Measurements from ENCODE around the gene CNGB1.
A peak's percentile ranks its signal among the peaks of the same experiment; 100 is the strongest.
"Not testable (repeated sequence)": the region's sequence is repeated elsewhere in the genome, so short reads cannot be mapped to it uniquely, and the experiment has no call there.

CNGB1 gene

GRCh38 chr16:57865746-57866528 lies 105.0 kb downstream of the CNGB1 start:
- DNase-seq = no peak

DNA sequence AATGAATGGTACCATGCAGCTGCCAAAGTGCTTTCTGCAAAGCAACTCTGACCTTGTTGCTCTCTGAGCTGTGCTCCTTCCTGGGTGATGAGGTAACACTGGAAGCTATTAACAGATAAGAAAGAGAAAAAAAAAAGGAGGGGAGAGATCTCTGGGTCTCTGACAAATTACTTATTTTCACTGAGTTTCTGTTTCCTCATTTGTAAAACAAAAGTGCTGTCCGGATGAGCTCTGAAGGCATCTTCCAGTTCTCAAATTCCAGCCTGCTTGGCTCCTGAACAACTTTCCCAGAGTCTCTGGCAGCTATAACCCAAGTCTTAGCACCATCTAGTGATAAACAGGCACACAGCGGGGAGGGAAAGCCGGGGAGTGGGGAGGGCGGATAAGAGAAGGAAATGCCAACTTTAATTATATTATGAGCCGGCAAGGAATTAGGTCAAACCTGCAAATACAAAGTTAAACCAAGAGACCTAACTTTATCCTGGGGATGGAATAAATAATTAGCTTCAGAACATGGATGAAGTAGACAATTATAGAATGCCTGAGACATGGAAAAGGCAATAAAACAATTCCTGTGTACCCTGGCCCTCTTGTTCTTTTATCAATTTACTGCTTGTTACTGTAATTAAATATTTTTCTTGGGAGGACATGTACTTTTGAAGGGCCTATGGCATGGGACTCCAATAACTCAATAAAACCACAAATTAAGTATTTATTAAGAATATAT lies 107.3 kb downstream of the CNGB1 start:
- peak in 43 of 56 donors; percentile 5 to 78 (median 35) for DNase-seq

DNA sequence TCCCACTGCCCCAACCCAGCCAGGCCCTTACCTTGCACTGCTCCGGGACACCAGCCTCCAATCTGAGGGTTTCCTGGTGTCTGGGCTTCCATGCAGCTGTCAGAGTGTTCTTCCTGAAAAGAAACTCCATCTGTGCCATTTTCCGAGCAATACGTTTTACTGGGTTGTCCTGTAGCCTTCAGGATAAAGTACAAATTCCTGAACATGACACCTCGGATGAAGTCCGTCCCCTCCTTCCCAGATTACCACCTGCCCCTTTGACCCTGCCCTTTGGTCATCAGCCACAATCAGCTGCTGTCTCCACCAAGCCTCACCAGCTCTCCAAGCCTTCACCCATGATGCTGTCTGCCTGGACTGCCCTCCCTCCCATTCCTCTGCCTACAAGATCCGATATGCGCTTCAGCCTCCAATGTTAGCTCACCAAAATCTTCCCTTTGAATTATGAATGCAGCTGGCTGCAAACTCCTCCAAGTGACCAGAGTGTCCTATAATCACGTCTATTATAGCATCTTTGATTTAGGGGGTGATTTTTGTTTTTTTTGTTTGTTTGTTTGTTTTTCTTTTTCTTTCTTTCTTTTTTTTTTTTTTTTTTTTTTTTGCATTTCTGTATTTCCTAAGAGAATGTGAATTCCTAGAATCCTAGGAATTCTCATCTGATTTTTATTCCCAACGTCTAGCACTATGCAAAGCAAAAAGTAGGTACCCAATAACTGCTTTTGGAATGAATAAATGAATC lies 108.1 kb downstream of the CNGB1 start:
- no peak for DNase-seq

DNA sequence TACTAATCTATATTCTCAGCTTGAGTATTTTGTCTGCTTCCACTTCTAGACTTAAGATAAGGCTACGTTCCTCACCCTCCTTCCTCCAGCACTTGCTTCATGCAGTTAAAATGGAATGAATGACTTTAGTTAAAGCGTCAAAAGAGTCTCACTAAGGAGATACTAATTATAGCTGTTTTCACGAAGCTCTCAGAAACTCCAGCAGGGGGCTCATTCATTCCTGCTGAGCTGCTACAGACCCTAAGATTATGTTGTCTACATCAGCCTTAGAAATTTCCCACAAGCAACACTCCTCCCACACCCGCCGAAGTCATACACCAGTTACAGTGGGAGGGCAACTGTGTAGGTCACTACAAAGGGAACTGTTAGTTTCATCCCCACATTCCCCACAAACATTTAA lies 111.6 kb downstream of the CNGB1 start:
- peak in 1 of 56 donors; percentile 2 for DNase-seq

GRCh38 chr16:57858635-57859034 lies 112.3 kb downstream of the CNGB1 start:
- no peak for DNase-seq

GRCh38 chr16:57857991-57858390 lies 112.9 kb downstream of the CNGB1 start:
- DNase-seq = not testable (repeated sequence)

DNA sequence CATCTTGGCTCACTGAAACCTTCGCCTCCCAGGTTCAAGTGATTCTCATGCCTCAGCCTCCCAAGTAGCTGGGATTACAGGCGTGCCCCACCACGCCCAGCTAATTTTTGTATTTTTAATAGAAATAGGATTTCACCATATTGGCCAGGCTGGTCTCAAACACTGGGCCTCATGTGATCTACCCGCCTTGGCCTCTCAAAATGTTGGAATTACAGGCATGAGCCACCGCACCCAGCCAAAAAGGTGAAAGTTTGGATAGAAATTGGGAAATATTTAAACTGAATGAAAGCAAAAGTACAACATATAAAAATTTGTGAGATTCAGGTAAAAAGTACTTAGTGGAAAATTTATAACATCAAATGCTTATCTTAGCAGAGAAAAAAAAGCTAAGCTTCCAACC lies 115.7 kb downstream of the CNGB1 start:
- DNase-seq = no peak

GRCh38 chr16:57852189-57852588 lies 118.7 kb downstream of the CNGB1 start:
- no peak for DNase-seq

GRCh38 chr16:57848181-57848580 lies 122.7 kb downstream of the CNGB1 start:
- DNase-seq = no peak

DNA sequence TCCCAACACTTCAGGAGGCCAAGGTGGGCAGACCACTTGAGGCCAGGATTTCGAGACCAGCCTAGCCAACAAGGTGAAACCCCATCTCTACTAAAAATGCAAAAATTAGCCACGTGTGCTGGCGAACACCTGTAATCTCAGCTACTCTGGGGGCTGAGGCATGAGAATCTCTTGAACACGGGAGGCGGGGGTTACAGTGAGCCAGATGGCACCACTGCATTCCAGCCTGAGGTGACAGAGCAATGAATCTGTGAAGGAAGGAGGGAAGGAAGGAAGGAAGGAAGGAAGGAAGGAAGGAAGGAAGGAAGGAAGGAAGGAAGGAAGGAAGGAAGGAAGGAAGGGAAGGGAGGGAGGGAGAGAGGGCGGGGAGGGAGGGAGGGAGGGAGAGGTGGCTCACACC lies 124.0 kb downstream of the CNGB1 start:
- DNase-seq = not testable (repeated sequence)

GRCh38 chr16:57846078-57846697 lies 124.7 kb downstream of the CNGB1 start:
- DNase-seq = no peak

DNA sequence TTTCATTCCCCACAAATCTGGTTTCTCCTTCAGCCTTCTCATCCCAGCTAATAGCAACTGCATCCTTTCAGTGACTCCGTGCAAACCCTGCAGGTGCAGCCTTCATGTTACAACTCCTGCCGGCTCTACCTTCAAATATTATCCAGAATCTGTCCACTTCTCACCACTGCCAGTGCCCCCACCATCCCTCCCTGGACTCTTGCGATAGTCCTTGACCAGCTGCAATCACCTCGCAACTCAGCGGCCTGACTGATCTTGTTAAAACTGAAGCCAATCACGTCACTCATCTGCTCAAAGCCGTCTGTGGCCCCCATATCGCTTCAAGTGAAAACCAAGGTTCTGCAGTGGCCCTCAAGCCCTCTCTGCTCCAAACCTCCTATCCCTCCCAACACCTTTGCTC lies 125.8 kb downstream of the CNGB1 start:
- no peak for DNase-seq

- peak in 1 of 56 donors; percentile 8 for DNase-seq
Measured at GRCh38 chr16:57844416-57845030, 126.4 kb downstream of the CNGB1 start.

- no peak for DNase-seq
Measured at GRCh38 chr16:57843400-57843799, 127.5 kb downstream of the CNGB1 start.

- no peak for DNase-seq
Measured at GRCh38 chr16:57842601-57843000, 128.3 kb downstream of the CNGB1 start.

GRCh38 chr16:57840833-57841232 lies 130.1 kb downstream of the CNGB1 start:
- DNase-seq = no peak

- DNase-seq = peak in 14 of 56 donors; percentile 4 to 31 (median 16)
Measured at GRCh38 chr16:57838161-57838560, 132.8 kb downstream of the CNGB1 start.

DNA sequence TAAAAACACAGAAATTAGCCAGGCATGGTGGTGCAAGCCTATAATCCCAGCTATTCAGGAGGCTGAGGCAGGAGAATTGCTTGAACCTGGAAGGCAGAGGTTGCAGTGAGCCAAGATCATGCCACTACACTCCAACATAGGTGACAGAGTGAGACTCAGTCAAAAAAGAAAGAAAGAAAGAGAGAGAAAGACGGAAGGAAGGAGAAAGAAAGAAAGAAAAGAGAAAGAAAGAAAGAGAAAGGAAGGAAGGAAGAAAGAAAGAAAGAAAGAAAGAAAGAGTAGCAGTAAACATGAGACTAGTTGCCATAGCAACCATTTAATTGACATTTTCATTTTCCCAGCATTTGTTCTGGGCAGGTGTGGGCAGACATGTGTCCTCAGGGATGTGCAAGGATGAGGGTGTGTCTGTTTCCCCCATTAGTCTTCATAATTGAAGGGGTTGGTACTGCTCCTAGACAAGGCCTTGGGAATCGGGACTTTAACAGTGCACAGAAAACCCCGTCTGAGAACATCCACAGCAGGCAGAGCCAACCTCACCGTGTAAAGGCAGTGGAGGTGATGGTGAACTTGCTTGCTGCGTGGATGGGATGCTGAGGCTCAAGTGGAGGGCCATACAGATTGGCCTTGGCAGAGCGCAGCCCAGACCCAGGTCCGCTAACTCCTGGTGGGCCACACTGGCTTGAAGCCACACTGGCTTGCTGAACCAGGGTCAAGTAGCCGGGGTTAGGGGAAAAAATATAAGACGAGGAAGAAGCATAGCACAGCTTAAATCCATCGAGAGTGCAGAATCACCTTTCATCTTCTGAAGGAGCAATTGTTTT lies 133.4 kb downstream of the CNGB1 start:
- no peak for DNase-seq

DNA sequence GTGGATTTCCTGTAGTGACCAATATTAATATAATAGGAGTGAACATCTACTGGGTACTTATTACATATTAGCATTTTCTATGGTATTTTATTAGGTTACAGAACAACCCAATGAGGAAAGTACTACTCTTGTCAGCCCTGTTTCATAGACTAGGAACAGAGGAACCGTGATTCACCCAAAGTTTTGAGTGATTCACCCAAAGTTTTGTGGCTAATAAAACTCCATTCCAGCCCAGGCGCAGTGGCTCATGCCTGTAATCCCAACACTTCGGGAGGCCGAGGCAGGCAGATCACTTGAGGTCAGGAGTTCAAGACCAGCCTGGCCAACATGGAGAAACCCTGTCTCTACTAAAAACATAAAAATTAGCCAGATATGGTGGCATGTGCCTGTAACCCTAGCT lies 135.5 kb downstream of the CNGB1 start:
- not testable (repeated sequence) for DNase-seq

DNA sequence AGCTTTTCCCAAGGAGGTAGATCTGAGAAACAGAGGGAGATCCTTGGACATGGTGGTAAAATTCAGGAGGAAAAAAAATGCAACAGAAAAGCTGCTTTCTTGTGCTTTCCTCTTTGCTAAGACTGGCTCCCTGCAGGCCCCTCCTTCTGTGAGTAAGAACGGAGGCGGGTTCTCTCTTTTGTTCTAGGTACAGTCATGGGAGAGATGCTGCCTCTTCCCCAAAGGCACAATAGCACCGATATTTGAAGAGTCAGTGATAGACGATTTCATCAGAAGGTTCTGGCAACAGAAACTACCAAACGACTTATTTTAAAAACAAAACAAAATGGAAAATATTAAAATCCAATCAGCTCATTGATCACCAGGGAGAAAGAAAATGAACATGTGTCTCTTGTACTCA lies 136.0 kb downstream of the CNGB1 start:
- DNase-seq = peak in 1 of 56 donors; percentile 11

All from amygdala (tissue), 56 donors.